Keratinocyte (primary cell): ENCODE measurements around the gene OVCH2. TPM values are rescaled to one million over a fixed set of nuclear protein-coding genes. Genes with fewer than 3 reads are reported as not detected.

Experiments
- DNase-seq: peaks from one replicate; pipeline ENCODE4 v3.0.0-alpha.2; 2011; ENCODE audit warnings: low read depth, missing footprints, low spot score
- FAIRE-seq: peaks from 2 replicates; lab custom pipeline; 2011; peaks lifted over from hg19 to GRCh38; lab: Jason Lieb, UNC
- H2AFZ ChIP-seq: 2 replicates; pipeline ENCODE4 v1.6.0; 2012; ENCODE audit warnings: low read length, control low read depth, inconsistent platforms; ENCODE audit not compliant: control insufficient read depth
- H3K27ac ChIP-seq: 2 replicates; pipeline ENCODE4 v1.5.1; 2011; ENCODE audit warnings: low read length; ENCODE audit not compliant: control insufficient read depth, insufficient read depth
- H3K27me3 ChIP-seq: 3 replicates; pipeline ENCODE4 v1.6.0; 2011; ENCODE audit warnings: low read length; ENCODE audit not compliant: control insufficient read depth, insufficient read depth; ENCODE audit errors: extremely low read depth
- H3K36me3 ChIP-seq, 2 experiments: 2 replicates in 1 of 2; 3 replicates in 1 of 2; pipeline ENCODE4 v1.5.1; 2011; ENCODE audit warnings: low read length in 2 of 2, mild to moderate bottlenecking in 1 of 2; ENCODE audit not compliant: control insufficient read depth in 2 of 2, insufficient read depth in 2 of 2; ENCODE audit errors: extremely low read depth in 1 of 2
- H3K4me1 ChIP-seq: 3 replicates; pipeline ENCODE4 v1.5.1; 2011; ENCODE audit warnings: low read length; ENCODE audit not compliant: control insufficient read depth, insufficient read depth; ENCODE audit errors: extremely low read depth
- H3K4me2 ChIP-seq: 3 replicates; pipeline ENCODE4 v1.6.0; 2011; ENCODE audit warnings: low read depth, low read length; ENCODE audit not compliant: control insufficient read depth, insufficient read depth; ENCODE audit errors: extremely low read depth
- H3K4me3 ChIP-seq, 3 experiments: fragments of 200-600 bp in 1 of 3; sonication (generic) in 1 of 3; 2 replicates in 2 of 3; 3 replicates in 1 of 3; pipeline ENCODE4 v1.5.1; 2011 to 2016; ENCODE audit warnings: low read length in 3 of 3, mild to moderate bottlenecking in 3 of 3, control low read depth in 2 of 3, inconsistent platforms in 1 of 3, low read depth in 1 of 3, mixed read lengths in 1 of 3, mixed run types in 1 of 3, moderate library complexity in 1 of 3; ENCODE audit not compliant: control insufficient read depth in 2 of 3, insufficient read depth in 2 of 3; ENCODE audit errors: extremely low read depth in 1 of 3
- H3K79me2 ChIP-seq: 2 replicates; pipeline ENCODE4 v1.6.0; 2012; ENCODE audit warnings: low read length; ENCODE audit not compliant: control insufficient read depth, insufficient read depth
- H3K9ac ChIP-seq: 3 replicates; pipeline ENCODE4 v1.6.0; 2011; ENCODE audit warnings: low read length; ENCODE audit not compliant: control insufficient read depth, insufficient read depth; ENCODE audit errors: extremely low read depth
- H3K9me1 ChIP-seq: 3 replicates; pipeline ENCODE4 v1.6.0; 2011; ENCODE audit warnings: low read length; ENCODE audit not compliant: control insufficient read depth, insufficient read depth; ENCODE audit errors: extremely low read depth
- H3K9me3 ChIP-seq: 2 replicates; pipeline ENCODE4 v1.5.1; 2012; ENCODE audit warnings: low read depth, low read length; ENCODE audit not compliant: control insufficient read depth
- H4K20me1 ChIP-seq: 3 replicates; pipeline ENCODE4 v1.6.0; 2011; ENCODE audit warnings: low read length; ENCODE audit not compliant: control insufficient read depth, insufficient read depth; ENCODE audit errors: extremely low read depth
- EZH2 ChIP-seq: IDR thresholded peaks from one replicate; pipeline ENCODE4 v1.6.1; 2012; ENCODE audit warnings: inconsistent platforms, mild to moderate bottlenecking, low read length, moderate library complexity
- dilution Hi-C: fragments of 300-500 bp; cut with MboI; formaldehyde crosslinking; loops from one replicate; pipeline ENCODE4 v1.7.0; 2020; ENCODE audit warnings: low sequenced_read_pairs; ENCODE audit not compliant: extremely low pct_ligation_motif_present
- polyA plus RNA-seq, 5 experiments: library from polyadenylated mRNA; depleted of rRNA in 3 of 5; stranded (reverse) in 3 of 5; stranded (forward) in 1 of 5; unstranded in 1 of 5; fragments of >200 nt; gene quantifications; 1 replicate in 1 of 5; 2 replicates in 3 of 5; 3 replicates in 1 of 5; pipeline versions ENCODE4 v1.2.1 to v1.2.3, GENCODE V29; 2011 to 2012; ENCODE audit warnings: missing spikeins in 2 of 5, low read depth in 1 of 5, low replicate concordance in 1 of 5
- TF ChIP-seq, protein P1 (sequence below), 3 experiments: IDR thresholded peaks in 1 of 3; conservative IDR thresholded peaks in 1 of 3; optimal IDR thresholded peaks in 1 of 3; 2 replicates in 2 of 3; 3 replicates in 1 of 3; pipeline versions ENCODE3 to v1.5.1; 2011; ENCODE audit warnings: low read length in 3 of 3, mild to moderate bottlenecking in 3 of 3, moderate library complexity in 2 of 3, control low read depth in 1 of 3, inconsistent platforms in 1 of 3; ENCODE audit not compliant: insufficient read depth in 2 of 3; ENCODE audit errors: extremely low read depth in 1 of 3

OVCH2 gene
- polyA plus RNA-seq, 1 donor (not counting 4 experiments of a cell fraction or from before 2014, with no cell fraction given): 2.8 TPM

DNA sequence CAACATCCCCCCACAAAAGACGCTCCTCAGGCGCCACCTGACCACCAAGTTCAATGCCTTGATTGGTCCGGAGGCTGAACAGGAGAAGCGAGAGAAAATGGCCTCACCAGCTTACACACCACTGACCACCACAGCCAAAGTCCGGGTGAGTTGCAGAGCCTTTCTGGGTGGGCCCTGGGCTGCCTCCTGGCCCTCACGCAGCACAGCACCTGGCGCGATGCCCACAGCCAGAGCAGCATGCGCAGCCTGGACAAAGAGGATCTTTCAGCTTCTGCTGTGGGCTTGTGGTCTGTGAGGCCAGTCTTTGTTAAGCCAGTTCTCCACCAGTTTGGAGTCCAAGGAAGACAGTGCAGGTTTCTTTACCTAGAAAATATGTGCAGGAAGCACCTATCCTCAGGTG lies 54.6 kb downstream of the OVCH2 start:
- Histone ChIP-seq H3K4me2 (no peak overlapping the region), H3K9me3 (no peaks in the 10 kb centered on the region), H2AFZ (no peak overlapping the region), H3K4me3 (no peak overlapping the region), H3K79me2 (no peaks in the 10 kb centered on the region), H3K9ac (no peak overlapping the region), H3K4me1 (no peaks in the 10 kb centered on the region), H3K36me3 (peaks cover 0 to 11% of the 10 kb centered on the region in 2 experiments), H3K27me3 (no peaks in the 10 kb centered on the region), H3K27ac (no peak overlapping the region), H3K9me1 (no peaks in the 10 kb centered on the region), H4K20me1 (no peaks in the 10 kb centered on the region)
- no peak for FAIRE-seq
- no peak for DNase-seq
- no peak for TF ChIP-seq EZH2
- TF ChIP-seq, protein P1, sequence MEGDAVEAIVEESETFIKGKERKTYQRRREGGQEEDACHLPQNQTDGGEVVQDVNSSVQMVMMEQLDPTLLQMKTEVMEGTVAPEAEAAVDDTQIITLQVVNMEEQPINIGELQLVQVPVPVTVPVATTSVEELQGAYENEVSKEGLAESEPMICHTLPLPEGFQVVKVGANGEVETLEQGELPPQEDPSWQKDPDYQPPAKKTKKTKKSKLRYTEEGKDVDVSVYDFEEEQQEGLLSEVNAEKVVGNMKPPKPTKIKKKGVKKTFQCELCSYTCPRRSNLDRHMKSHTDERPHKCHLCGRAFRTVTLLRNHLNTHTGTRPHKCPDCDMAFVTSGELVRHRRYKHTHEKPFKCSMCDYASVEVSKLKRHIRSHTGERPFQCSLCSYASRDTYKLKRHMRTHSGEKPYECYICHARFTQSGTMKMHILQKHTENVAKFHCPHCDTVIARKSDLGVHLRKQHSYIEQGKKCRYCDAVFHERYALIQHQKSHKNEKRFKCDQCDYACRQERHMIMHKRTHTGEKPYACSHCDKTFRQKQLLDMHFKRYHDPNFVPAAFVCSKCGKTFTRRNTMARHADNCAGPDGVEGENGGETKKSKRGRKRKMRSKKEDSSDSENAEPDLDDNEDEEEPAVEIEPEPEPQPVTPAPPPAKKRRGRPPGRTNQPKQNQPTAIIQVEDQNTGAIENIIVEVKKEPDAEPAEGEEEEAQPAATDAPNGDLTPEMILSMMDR (optimal IDR thresholded peaks at IDR 0.05 in 1 of 3, IDR thresholded peaks at IDR 0.05 in 1 of 3, conservative IDR thresholded peaks at IDR 0.05 in 1 of 3; ENCODE audit: extremely low read depth in 1 of 3, insufficient read depth in 2 of 3, low read length in 3 of 3): no peak
- dilution Hi-C loops: no loop called here

DNA sequence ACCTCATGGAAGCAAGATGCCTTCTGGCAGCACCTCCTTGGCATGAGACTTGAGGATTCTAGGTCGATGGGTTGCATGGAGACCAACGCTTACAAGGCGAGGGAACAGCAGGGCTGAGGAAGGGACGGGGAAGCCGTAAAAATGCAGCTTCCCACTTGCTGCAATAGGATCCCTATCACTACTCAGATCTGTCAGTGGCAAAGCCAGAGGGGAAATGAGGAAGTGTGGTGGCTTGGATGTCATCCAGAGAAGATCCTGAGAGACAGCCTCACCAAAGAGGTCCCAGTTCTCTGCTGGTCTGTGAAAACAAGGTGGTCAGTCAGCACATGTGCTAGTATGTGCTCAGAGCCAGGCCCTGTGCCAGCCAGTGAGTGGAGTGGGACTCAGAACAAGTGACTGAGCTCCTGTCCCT lies 55.1 kb downstream of the OVCH2 start:
- dilution Hi-C loops: no loop called here
- no peak overlapping the region for H3K4me3 ChIP-seq
- TF ChIP-seq, protein P1 (optimal IDR thresholded peaks at IDR 0.05 in 1 of 3, IDR thresholded peaks at IDR 0.05 in 1 of 3, conservative IDR thresholded peaks at IDR 0.05 in 1 of 3; ENCODE audit: extremely low read depth in 1 of 3, insufficient read depth in 2 of 3, low read length in 3 of 3): no peak
- no peak for TF ChIP-seq EZH2
- peaks cover 0 to 11% of the 10 kb centered on the region in 2 experiments for H3K36me3 ChIP-seq
- H3K4me2 ChIP-seq: no peak overlapping the region
- H2AFZ ChIP-seq: no peak overlapping the region
- H3K27me3 ChIP-seq: no peaks in the 10 kb centered on the region
- no peaks in the 10 kb centered on the region for H3K79me2 ChIP-seq
- FAIRE-seq (peak; percentile 17), DNase-seq (no peak)
- H3K27ac ChIP-seq: no peak overlapping the region
- H3K9me1 ChIP-seq: no peaks in the 10 kb centered on the region
- H4K20me1 ChIP-seq: no peaks in the 10 kb centered on the region
- H3K9me3 ChIP-seq: no peaks in the 10 kb centered on the region
- no peak overlapping the region for H3K9ac ChIP-seq
- H3K4me1 ChIP-seq: no peaks in the 10 kb centered on the region
